ENCODE measurements around the gene RAB19. TPM values are rescaled to one million over a fixed set of nuclear protein-coding genes. Genes with fewer than 3 reads are reported as not detected.

RAB19 gene
- total RNA-seq, 2 experiments from 2014 or later: 1.6 to 2.8 TPM

DNA sequence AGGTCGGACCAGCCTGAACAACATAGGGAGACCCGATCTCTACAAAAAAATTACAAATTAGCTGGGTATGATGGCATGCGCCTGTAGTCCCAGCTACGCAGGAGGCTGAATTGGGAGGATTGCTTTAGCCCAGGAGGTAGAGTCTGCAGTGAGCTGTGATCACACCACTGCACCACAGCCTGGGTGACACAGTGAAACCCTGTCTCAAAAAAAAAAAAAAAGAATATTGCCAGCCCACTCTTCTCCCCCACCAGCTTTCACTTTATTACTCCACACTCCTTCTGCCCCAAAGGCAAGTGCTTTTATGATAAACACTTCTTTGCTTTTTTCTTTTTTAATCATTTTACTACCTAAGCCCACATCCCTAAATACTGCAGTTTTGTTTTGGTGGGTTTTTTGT is 14.8 kb downstream of the RAB19 start:
- Histone ChIP-seq H3K27me3 (ENCODE audit: control insufficient read depth in 1 of 2, insufficient read depth in 2 of 2, low read length in 2 of 2) (no peaks in the 10 kb centered on the region), H3K4me3 (ENCODE audit: low read length) (no peak overlapping the region), H3K27ac (ENCODE audit: low read depth in 1 of 2, low read length in 2 of 2) (no peak overlapping the region), H3K9me3 (ENCODE audit: control insufficient read depth in 1 of 2, insufficient read depth in 1 of 2, low read length in 2 of 2) (no peaks in the 10 kb centered on the region), H3K36me3 (ENCODE audit: insufficient read depth, low read length) (no peaks in the 10 kb centered on the region), H3K4me1 (ENCODE audit: insufficient read depth, low read length) (no peaks in the 10 kb centered on the region)
- H3K4me3 Mint-ChIP-seq: no peak overlapping the region
- H3K36me3 Mint-ChIP-seq (ENCODE audit: low read depth): peaks cover 32% of the 10 kb centered on the region
- TF ChIP-seq, protein P1, sequence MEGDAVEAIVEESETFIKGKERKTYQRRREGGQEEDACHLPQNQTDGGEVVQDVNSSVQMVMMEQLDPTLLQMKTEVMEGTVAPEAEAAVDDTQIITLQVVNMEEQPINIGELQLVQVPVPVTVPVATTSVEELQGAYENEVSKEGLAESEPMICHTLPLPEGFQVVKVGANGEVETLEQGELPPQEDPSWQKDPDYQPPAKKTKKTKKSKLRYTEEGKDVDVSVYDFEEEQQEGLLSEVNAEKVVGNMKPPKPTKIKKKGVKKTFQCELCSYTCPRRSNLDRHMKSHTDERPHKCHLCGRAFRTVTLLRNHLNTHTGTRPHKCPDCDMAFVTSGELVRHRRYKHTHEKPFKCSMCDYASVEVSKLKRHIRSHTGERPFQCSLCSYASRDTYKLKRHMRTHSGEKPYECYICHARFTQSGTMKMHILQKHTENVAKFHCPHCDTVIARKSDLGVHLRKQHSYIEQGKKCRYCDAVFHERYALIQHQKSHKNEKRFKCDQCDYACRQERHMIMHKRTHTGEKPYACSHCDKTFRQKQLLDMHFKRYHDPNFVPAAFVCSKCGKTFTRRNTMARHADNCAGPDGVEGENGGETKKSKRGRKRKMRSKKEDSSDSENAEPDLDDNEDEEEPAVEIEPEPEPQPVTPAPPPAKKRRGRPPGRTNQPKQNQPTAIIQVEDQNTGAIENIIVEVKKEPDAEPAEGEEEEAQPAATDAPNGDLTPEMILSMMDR (IDR thresholded peaks at IDR 0.05): no peak
- peaks cover 6% of the 10 kb centered on the region for H3K4me1 Mint-ChIP-seq (ENCODE audit: low read depth)
- no peaks in the 10 kb centered on the region for H3K9me3 Mint-ChIP-seq
- intact Hi-C loops (cut with DNase I, micrococcal nuclease): no loop called here
- CTCF ChIA-PET: interaction anchor here (0.6 to 0.9 kb wide), 2 partner anchors 24 to 191 kb away, joined by 3 read pairs; no protein-coding TSS in a partner anchor
- POLR2A ChIA-PET: no interaction called here
- no peak overlapping the region for H3K27ac Mint-ChIP-seq
- no peak for ATAC-seq (ENCODE audit: poor library complexity)
- no peaks in the 10 kb centered on the region for H3K27me3 Mint-ChIP-seq
- no peak for DNase-seq

DNA sequence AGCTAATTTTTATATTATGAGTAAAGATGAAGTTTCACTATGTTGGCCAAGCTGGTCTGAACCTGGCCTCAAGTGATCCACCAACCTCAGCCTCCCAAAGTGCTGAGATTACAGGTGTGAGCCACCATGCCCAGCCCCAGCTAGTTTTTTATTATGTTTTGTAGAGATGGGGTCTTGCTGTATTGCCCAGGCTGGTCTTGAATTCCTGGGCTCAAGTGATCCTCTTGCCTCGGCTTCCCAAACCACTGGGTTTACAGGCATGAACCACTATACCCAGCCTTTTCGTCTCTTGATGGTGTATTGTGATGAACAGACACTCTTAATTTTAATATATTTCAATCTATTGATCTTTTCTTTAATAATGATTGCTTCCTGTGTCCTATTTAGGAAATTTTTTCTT is 17.7 kb downstream of the RAB19 start:
- no peak overlapping the region for H3K27ac ChIP-seq (ENCODE audit: low read depth in 1 of 2, low read length in 2 of 2)
- intact Hi-C loops (cut with DNase I, micrococcal nuclease): loop anchor here in 1 of 2 experiments (5.0 kb wide), 1 partner anchor 39 kb away; no protein-coding TSS in a partner anchor
- no peak overlapping the region for H3K4me3 ChIP-seq (ENCODE audit: low read length)
- H3K9me3 Mint-ChIP-seq: no peaks in the 10 kb centered on the region
- H3K4me1 ChIP-seq (ENCODE audit: insufficient read depth, low read length): no peaks in the 10 kb centered on the region
- H3K9me3 ChIP-seq (ENCODE audit: control insufficient read depth in 1 of 2, insufficient read depth in 1 of 2, low read length in 2 of 2): no peaks in the 10 kb centered on the region
- ChIA-PET POLR2A (no interaction called here), CTCF (no interaction called here)
- H3K36me3 Mint-ChIP-seq (ENCODE audit: low read depth): peaks cover 22% of the 10 kb centered on the region
- H3K27me3 Mint-ChIP-seq: no peaks in the 10 kb centered on the region
- TF ChIP-seq, protein P1 (IDR thresholded peaks at IDR 0.05): no peak
- no peaks in the 10 kb centered on the region for H3K36me3 ChIP-seq (ENCODE audit: insufficient read depth, low read length)
- DNase-seq (no peak), ATAC-seq (ENCODE audit: poor library complexity) (no peak)
- H3K4me3 Mint-ChIP-seq: no peak overlapping the region
- H3K4me1 Mint-ChIP-seq (ENCODE audit: low read depth): peaks cover 6% of the 10 kb centered on the region
- H3K27ac Mint-ChIP-seq: no peak overlapping the region
- no peaks in the 10 kb centered on the region for H3K27me3 ChIP-seq (ENCODE audit: control insufficient read depth in 1 of 2, insufficient read depth in 2 of 2, low read length in 2 of 2)

DNA sequence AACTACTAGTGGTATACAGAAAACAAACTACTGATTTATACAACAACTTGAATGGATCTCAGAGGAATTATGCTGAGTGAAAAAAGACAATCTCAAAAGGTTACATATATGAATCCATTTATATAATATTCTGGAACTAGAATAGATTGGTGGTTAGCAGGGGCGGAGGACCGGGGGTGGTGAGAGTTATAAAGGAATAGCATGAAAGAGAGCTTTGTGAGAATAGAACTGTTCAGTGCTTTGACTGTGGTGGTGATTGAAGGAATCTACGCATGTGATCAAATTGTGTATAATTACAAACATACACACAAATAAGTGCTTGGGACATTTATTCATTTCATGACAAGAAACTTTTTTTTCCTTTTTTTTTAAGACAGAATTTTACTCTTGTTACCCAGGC is 19.6 kb downstream of the RAB19 start:
- no peaks in the 10 kb centered on the region for H3K27me3 ChIP-seq (ENCODE audit: control insufficient read depth in 1 of 2, insufficient read depth in 2 of 2, low read length in 2 of 2)
- intact Hi-C loops (cut with DNase I, micrococcal nuclease): loop anchor here in 1 of 2 experiments (5.0 kb wide), 1 partner anchor 41 kb away; no protein-coding TSS in a partner anchor
- DNase-seq (no peak), ATAC-seq (ENCODE audit: poor library complexity) (no peak)
- no peaks in the 10 kb centered on the region for H3K4me1 ChIP-seq (ENCODE audit: insufficient read depth, low read length)
- TF ChIP-seq, protein P1 (IDR thresholded peaks at IDR 0.05): no peak
- H3K36me3 ChIP-seq (ENCODE audit: insufficient read depth, low read length): no peaks in the 10 kb centered on the region
- Mint-ChIP-seq H3K4me3 (no peak overlapping the region), H3K9me3 (no peaks in the 10 kb centered on the region), H3K27ac (no peak overlapping the region), H3K4me1 (ENCODE audit: low read depth) (no peaks in the 10 kb centered on the region), H3K36me3 (ENCODE audit: low read depth) (peaks cover 15% of the 10 kb centered on the region), H3K27me3 (no peaks in the 10 kb centered on the region)
- no peaks in the 10 kb centered on the region for H3K9me3 ChIP-seq (ENCODE audit: control insufficient read depth in 1 of 2, insufficient read depth in 1 of 2, low read length in 2 of 2)
- H3K4me3 ChIP-seq (ENCODE audit: low read length): no peak overlapping the region
- ChIA-PET POLR2A (no interaction called here), CTCF (no interaction called here)
- H3K27ac ChIP-seq (ENCODE audit: low read depth in 1 of 2, low read length in 2 of 2): no peak overlapping the region

Data from CD4-positive, alpha-beta T cell (primary cell).